Neuronal stem cell (in vitro differentiated cells): Measurements from ENCODE around the gene PIAS4.
A peak's percentile ranks its signal among the peaks of the same experiment; 100 is the strongest.

ENCODE experiments used
- DNase-seq: peaks from one replicate; pipeline ENCODE4 v3.0.0-alpha.2; 2013; ENCODE audit warnings: low spot score
- H2AFZ ChIP-seq: one replicate; pipeline ENCODE4 v1.6.1; 2013; ENCODE audit warnings: mild to moderate bottlenecking, low read length, inconsistent platforms
- H2AK5ac ChIP-seq: 2 replicates; pipeline ENCODE4 v1.6.1; 2013; ENCODE audit warnings: low read depth, mild to moderate bottlenecking, inconsistent platforms, low read length, moderate library complexity, mixed read lengths
- H2BK120ac ChIP-seq: 2 replicates; pipeline ENCODE4 v1.6.1; 2013; ENCODE audit warnings: low read depth, mild to moderate bottlenecking, inconsistent platforms, low read length, moderate library complexity, mixed read lengths
- H2BK12ac ChIP-seq: one replicate; pipeline ENCODE4 v1.6.1; 2013; ENCODE audit warnings: low read length, inconsistent platforms
- H2BK15ac ChIP-seq: 2 replicates; pipeline ENCODE4 v1.6.1; 2013; ENCODE audit warnings: mild to moderate bottlenecking, low read length, inconsistent platforms, mixed read lengths
- H2BK5ac ChIP-seq: one replicate; pipeline ENCODE4 v1.6.1; 2013; ENCODE audit warnings: inconsistent platforms, mild to moderate bottlenecking, low read length, moderate library complexity
- H3K14ac ChIP-seq: one replicate; pipeline ENCODE4 v1.6.1; 2013; ENCODE audit warnings: low read length, inconsistent platforms
- H3K18ac ChIP-seq: 2 replicates; pipeline ENCODE4 v1.6.1; 2013; ENCODE audit warnings: low read length, inconsistent platforms
- H3K23ac ChIP-seq: 2 replicates; pipeline ENCODE4 v1.6.1; 2013; ENCODE audit warnings: low read depth, mild to moderate bottlenecking, mixed read lengths, low read length, inconsistent platforms; ENCODE audit not compliant: poor library complexity
- H3K27ac ChIP-seq: replicated peaks from 3 replicates; pipeline ENCODE4 v1.5.1; 2013; ENCODE audit warnings: low read length, inconsistent platforms
- H3K27me3 ChIP-seq, 3 experiments: 2 replicates each; pipeline ENCODE4 v1.6.1; 2013; ENCODE audit warnings: low read length in 3 of 3, mild to moderate bottlenecking in 2 of 3, inconsistent platforms in 1 of 3, low read depth in 1 of 3, mixed read lengths in 1 of 3, moderate library complexity in 1 of 3; ENCODE audit not compliant: control insufficient read depth in 3 of 3, insufficient read depth in 3 of 3
- H3K36me3 ChIP-seq, 2 donors: replicated peaks in 1 of 2; 2 replicates each; pipeline ENCODE4 v1.6.1; 2013; ENCODE audit warnings: low read length in 2 of 2; ENCODE audit not compliant: control insufficient read depth in 2 of 2, insufficient read depth in 2 of 2
- H3K4ac ChIP-seq: 2 replicates; pipeline ENCODE4 v1.6.1; 2013; ENCODE audit warnings: inconsistent platforms, mild to moderate bottlenecking, low read length, moderate library complexity
- H3K4me1 ChIP-seq, 2 donors: 1 replicate in 1 of 2; 2 replicates in 1 of 2; pipeline ENCODE4 v1.6.1; 2013; ENCODE audit warnings: low read length in 2 of 2, low read depth in 1 of 2; ENCODE audit not compliant: control insufficient read depth in 2 of 2, insufficient read depth in 1 of 2
- H3K4me2 ChIP-seq: one replicate; pipeline ENCODE4 v1.6.1; 2013; ENCODE audit warnings: mild to moderate bottlenecking, low read length, inconsistent platforms; ENCODE audit not compliant: insufficient read depth, poor library complexity, severe bottlenecking
- H3K4me3 ChIP-seq, 2 donors: 2 replicates each; pipeline ENCODE4 v1.5.1; 2013; ENCODE audit warnings: low read length in 2 of 2, mild to moderate bottlenecking in 2 of 2, inconsistent platforms in 1 of 2, moderate library complexity in 1 of 2
- H3K79me1 ChIP-seq: one replicate; pipeline ENCODE4 v1.6.1; 2013; ENCODE audit warnings: low read depth, mild to moderate bottlenecking, inconsistent platforms, low read length, moderate library complexity
- H3K9ac ChIP-seq: one replicate; pipeline ENCODE4 v1.6.1; 2013; ENCODE audit warnings: mild to moderate bottlenecking, low read depth, low read length, inconsistent platforms; ENCODE audit not compliant: poor library complexity
- H3K9me3 ChIP-seq, 2 donors: replicated peaks in 1 of 2; 2 replicates each; pipeline versions ENCODE3 to v1.6.1; 2013; ENCODE audit warnings: low read length in 2 of 2, mild to moderate bottlenecking in 2 of 2, inconsistent platforms in 1 of 2, low read depth in 1 of 2, mixed read lengths in 1 of 2, moderate library complexity in 1 of 2; ENCODE audit not compliant: control insufficient read depth in 2 of 2, insufficient read depth in 1 of 2
- H4K8ac ChIP-seq: one replicate; pipeline ENCODE4 v1.6.1; 2013; ENCODE audit warnings: low read depth, mild to moderate bottlenecking, inconsistent platforms, low read length, moderate library complexity
- H4K91ac ChIP-seq: one replicate; pipeline ENCODE4 v1.6.1; 2013; ENCODE audit warnings: low read length, low read depth, mild to moderate bottlenecking, inconsistent platforms; ENCODE audit not compliant: poor library complexity
- WGBS, 2 donors: extraction: QIAGEN DNeasy Blood & Tissue Kit; methylation state at CpG; one replicate each; pipeline ENCODE4 v1.1.7; 2013; ENCODE audit warnings: missing lambda C conversion rate in 2 of 2, mixed read lengths in 1 of 2; ENCODE audit not compliant: insufficient read length in 2 of 2, insufficient replicate concordance in 1 of 2; ENCODE audit errors: extremely low coverage in 2 of 2; 5-methylcytosine and 5-hydroxymethylcytosine counted together

PIAS4 gene

GRCh38 chr19:4043966-4044715, 36.6 kb downstream of the PIAS4 start:
- H3K9ac ChIP-seq = no peak overlapping the region
- no peak overlapping the region for H2BK12ac ChIP-seq
- H3K14ac ChIP-seq = peak overlapping the region; percentile 56
- no peak overlapping the region for H2BK120ac ChIP-seq
- no peaks in the 10 kb centered on the region for H3K27me3 ChIP-seq
- H3K18ac ChIP-seq = peak overlapping the region; percentile 38
- peaks cover 7% of the 10 kb centered on the region for H3K79me1 ChIP-seq
- H2BK5ac ChIP-seq = no peak overlapping the region
- no peaks in the 10 kb centered on the region for H3K4me1 ChIP-seq
- no peak overlapping the region for H3K27ac ChIP-seq
- H4K91ac ChIP-seq = no peak overlapping the region
- no peak overlapping the region for H3K23ac ChIP-seq
- no CpG with 5 or more reads among the region's 31 CpGs for WGBS, 2 donors
- peaks cover 4 to 21% of the 10 kb centered on the region in 2 donors for H3K36me3 ChIP-seq
- no peak overlapping the region for H2BK15ac ChIP-seq
- no peak overlapping the region for H3K4ac ChIP-seq
- no peak overlapping the region for H3K4me3 ChIP-seq
- no peak overlapping the region for H3K4me2 ChIP-seq
- no peak overlapping the region for H4K8ac ChIP-seq
- no peak overlapping the region for H2AK5ac ChIP-seq
- H3K9me3 ChIP-seq = peaks cover 0 to 2% of the 10 kb centered on the region in 2 donors
- H2AFZ ChIP-seq = no peak overlapping the region
- DNase-seq = no peak

DNA sequence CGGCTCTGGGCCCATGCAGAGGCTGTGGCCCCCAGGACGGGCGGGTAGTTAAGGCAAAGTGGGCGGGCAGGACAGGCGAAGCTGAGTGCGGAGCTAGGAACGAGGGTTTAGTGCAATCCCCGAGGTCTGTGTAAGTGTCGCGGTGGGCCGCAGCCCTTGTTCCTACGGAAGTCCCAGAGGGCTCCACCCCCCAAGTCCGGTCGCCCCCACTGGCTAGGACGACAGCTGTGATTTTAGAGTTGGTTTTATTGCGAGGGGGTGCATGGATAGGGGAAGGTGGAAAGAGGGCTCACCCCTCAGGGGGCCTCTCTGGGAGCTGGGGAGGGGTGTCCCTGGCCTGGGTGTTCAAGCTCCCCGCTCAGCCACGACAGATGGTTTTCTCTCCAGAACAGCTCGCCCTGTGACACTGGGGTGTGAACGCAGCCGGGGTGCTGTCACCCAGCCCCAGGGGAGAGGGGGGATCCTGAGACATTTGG, 37.5 kb downstream of the PIAS4 start:
- Histone ChIP-seq H2AK5ac (no peak overlapping the region), H3K9ac (no peak overlapping the region), H2AFZ (no peak overlapping the region), H3K4me2 (no peak overlapping the region), H3K36me3 (peaks cover 8 to 27% of the 10 kb centered on the region in 2 donors), H3K79me1 (peaks cover 7% of the 10 kb centered on the region), H3K27ac (no peak overlapping the region), H4K8ac (no peak overlapping the region), H3K27me3 (no peaks in the 10 kb centered on the region), H3K23ac (no peak overlapping the region), H2BK120ac (no peak overlapping the region), H3K4me1 (no peaks in the 10 kb centered on the region), H3K4me3 (no peak overlapping the region), H3K4ac (no peak overlapping the region), H3K9me3 (peaks cover 0 to 2% of the 10 kb centered on the region in 2 donors), H2BK12ac (no peak overlapping the region), H3K18ac (no peak overlapping the region), H2BK15ac (no peak overlapping the region), H2BK5ac (no peak overlapping the region), H4K91ac (no peak overlapping the region), H3K14ac (peak overlapping the region; percentile 56)
- WGBS, 2 donors = no CpG with 5 or more reads among the region's 21 CpGs
- no peak for DNase-seq

- Histone ChIP-seq H2BK12ac (no peak overlapping the region), H3K4me1 (no peaks in the 10 kb centered on the region), H2AFZ (no peak overlapping the region), H3K14ac (no peak overlapping the region), H4K91ac (no peak overlapping the region), H4K8ac (no peak overlapping the region), H2BK5ac (no peak overlapping the region), H3K27ac (no peak overlapping the region), H3K79me1 (peaks cover 7% of the 10 kb centered on the region), H3K4ac (no peak overlapping the region), H3K9ac (peak overlapping the region; percentile 4), H3K36me3 (peaks cover 9 to 28% of the 10 kb centered on the region in 2 donors), H2BK120ac (no peak overlapping the region), H3K9me3 (peaks cover 0 to 2% of the 10 kb centered on the region in 2 donors), H3K18ac (no peak overlapping the region), H2BK15ac (no peak overlapping the region), H2AK5ac (no peak overlapping the region), H3K4me3 (no peak overlapping the region), H3K23ac (no peak overlapping the region), H3K4me2 (no peak overlapping the region), H3K27me3 (no peaks in the 10 kb centered on the region)
- no CpG with 5 or more reads among the region's 32 CpGs for WGBS, 2 donors
- DNase-seq = no peak
Observed at GRCh38 chr19:4045597-4046361, 38.2 kb downstream of the PIAS4 start.

GRCh38 chr19:4046362-4046691, 38.8 kb downstream of the PIAS4 start:
- Histone ChIP-seq H3K23ac (no peak overlapping the region), H3K36me3 (peaks cover 11 to 30% of the 10 kb centered on the region in 2 donors), H3K27ac (no peak overlapping the region)

More at GRCh38 chr19:4046362-4046691, 38.8 kb downstream of the PIAS4 start:
- DNase-seq = no peak
- no peak overlapping the region for H2BK5ac ChIP-seq
- H3K14ac ChIP-seq = no peak overlapping the region
- no CpG with 5 or more reads among the region's 7 CpGs for WGBS, 2 donors
- no peak overlapping the region for H2BK15ac ChIP-seq
- H3K4me1 ChIP-seq = no peaks in the 10 kb centered on the region
- no peak overlapping the region for H3K18ac ChIP-seq
- no peaks in the 10 kb centered on the region for H3K27me3 ChIP-seq
- no peak overlapping the region for H2BK120ac ChIP-seq
- H2BK12ac ChIP-seq = no peak overlapping the region
- H3K9ac ChIP-seq = no peak overlapping the region
- H3K9me3 ChIP-seq = peaks cover 0 to 2% of the 10 kb centered on the region in 2 donors
- H2AFZ ChIP-seq = no peak overlapping the region
- no peak overlapping the region for H3K4ac ChIP-seq
- H3K4me2 ChIP-seq = no peak overlapping the region
- no peak overlapping the region for H2AK5ac ChIP-seq
- H4K8ac ChIP-seq = no peak overlapping the region
- no peak overlapping the region for H3K4me3 ChIP-seq
- no peak overlapping the region for H4K91ac ChIP-seq
- peaks cover 7% of the 10 kb centered on the region for H3K79me1 ChIP-seq
